Measurements from ENCODE around the gene FABP7. TPM values are rescaled to one million over a fixed set of nuclear protein-coding genes. Genes with fewer than 3 reads are reported as not detected.

The FABP7 gene
- total and polyA plus RNA-seq, 7 donors, result 3.7 to 63.6 (median 31.3) TPM

DNA sequence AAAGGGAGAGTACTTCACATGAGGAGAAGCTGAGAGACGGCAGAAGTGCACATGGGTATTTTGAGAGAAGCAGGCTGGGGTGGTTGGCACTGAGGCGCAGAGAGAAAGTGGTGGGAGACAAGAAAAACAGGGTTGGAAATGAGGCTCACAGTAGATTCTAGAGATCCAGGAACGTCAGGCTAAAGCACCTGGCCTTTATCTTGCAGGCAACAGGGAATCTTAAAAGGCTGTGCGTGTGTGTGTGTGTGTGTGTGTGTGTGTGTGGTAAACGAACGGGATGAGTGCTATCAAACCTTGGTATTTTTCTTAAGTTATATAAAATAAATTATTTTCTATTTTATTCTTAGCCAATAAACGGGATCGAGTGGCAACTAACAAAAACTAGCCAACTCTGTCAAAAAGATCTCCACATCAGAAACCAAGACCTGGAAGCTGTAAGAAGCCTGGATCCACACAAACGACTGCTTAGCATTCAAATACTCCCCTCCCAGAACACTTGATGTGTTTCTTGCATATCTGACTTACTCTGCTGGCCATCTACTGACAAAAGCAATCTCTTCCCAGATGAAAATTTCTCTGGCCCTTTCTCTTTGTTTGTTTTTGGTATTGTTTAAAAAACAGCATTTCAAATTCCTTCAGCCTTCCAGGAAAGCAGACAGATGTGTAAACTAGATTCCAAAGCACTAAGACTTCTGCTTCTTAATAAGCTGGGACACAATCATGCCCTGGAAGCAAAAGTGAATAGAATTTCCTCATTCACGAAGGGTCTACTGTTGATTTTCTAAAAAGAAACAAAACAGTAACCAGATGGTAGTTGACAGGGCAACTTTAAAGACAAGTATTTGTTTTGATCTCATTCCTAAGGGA, 44.8 kb upstream of the FABP7 start:
- H3K27me3 ChIP-seq (ENCODE audit: insufficient read depth in 3 of 3, low read length in 2 of 3), result no peaks in the 10 kb centered on the region
- H3K9me3 ChIP-seq, result no peaks in the 10 kb centered on the region
- intact Hi-C loops (cut with DNase I), result loop anchor here in 1 of 2 donors (10.0 kb wide), 1 partner anchor 580 kb away; no protein-coding TSS in a partner anchor
- H3K27ac ChIP-seq, result no peak overlapping the region
- no peaks in the 10 kb centered on the region for H3K36me3 ChIP-seq (ENCODE audit: insufficient read depth in 1 of 2, low read depth in 1 of 2)
- DNase-seq (no peak), ATAC-seq (no peak)
- H3K4me1 ChIP-seq, result peaks cover 15% of the 10 kb centered on the region
- H3K4me3 ChIP-seq, result no peak overlapping the region
- TF ChIP-seq, protein P1, sequence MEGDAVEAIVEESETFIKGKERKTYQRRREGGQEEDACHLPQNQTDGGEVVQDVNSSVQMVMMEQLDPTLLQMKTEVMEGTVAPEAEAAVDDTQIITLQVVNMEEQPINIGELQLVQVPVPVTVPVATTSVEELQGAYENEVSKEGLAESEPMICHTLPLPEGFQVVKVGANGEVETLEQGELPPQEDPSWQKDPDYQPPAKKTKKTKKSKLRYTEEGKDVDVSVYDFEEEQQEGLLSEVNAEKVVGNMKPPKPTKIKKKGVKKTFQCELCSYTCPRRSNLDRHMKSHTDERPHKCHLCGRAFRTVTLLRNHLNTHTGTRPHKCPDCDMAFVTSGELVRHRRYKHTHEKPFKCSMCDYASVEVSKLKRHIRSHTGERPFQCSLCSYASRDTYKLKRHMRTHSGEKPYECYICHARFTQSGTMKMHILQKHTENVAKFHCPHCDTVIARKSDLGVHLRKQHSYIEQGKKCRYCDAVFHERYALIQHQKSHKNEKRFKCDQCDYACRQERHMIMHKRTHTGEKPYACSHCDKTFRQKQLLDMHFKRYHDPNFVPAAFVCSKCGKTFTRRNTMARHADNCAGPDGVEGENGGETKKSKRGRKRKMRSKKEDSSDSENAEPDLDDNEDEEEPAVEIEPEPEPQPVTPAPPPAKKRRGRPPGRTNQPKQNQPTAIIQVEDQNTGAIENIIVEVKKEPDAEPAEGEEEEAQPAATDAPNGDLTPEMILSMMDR (IDR thresholded peaks at IDR 0.05), result no peak
- 51 to 55% (median 54%) methylated on average over 10 of the region's 10 CpGs for WGBS, 3 donors

GRCh38 chr6:122735582-122735981, 43.9 kb upstream of the FABP7 start:
- TF ChIP-seq, protein P1 (IDR thresholded peaks at IDR 0.05), result no peak
- intact Hi-C loops (cut with DNase I), result loop anchor here in 1 of 2 donors (10.0 kb wide), 1 partner anchor 579 kb away; no protein-coding TSS in a partner anchor

GRCh38 chr6:122736163-122736562, 43.4 kb upstream of the FABP7 start:
- 39 to 55% (median 40%) methylated on average over 4 of the region's 4 CpGs for WGBS, 3 donors
- Histone ChIP-seq H3K27me3 (ENCODE audit: insufficient read depth in 3 of 3, low read length in 2 of 3) (no peaks in the 10 kb centered on the region), H3K27ac (no peak overlapping the region), H3K9me3 (no peaks in the 10 kb centered on the region), H3K4me1 (peaks cover 13% of the 10 kb centered on the region), H3K4me3 (no peak overlapping the region), H3K36me3 (ENCODE audit: insufficient read depth in 1 of 2, low read depth in 1 of 2) (no peaks in the 10 kb centered on the region)
- DNase-seq (no peak), ATAC-seq (peak; percentile 47 to 75 (median 52))
- intact Hi-C loops (cut with DNase I), result loop anchor here in 1 of 2 donors (10.0 kb wide), 1 partner anchor 579 kb away; no protein-coding TSS in a partner anchor
- TF ChIP-seq, protein P1 (IDR thresholded peaks at IDR 0.05), result no peak

More at GRCh38 chr6:122735582-122735981, 43.9 kb upstream of the FABP7 start:
- no peaks in the 10 kb centered on the region for H3K9me3 ChIP-seq
- H3K36me3 ChIP-seq (ENCODE audit: insufficient read depth in 1 of 2, low read depth in 1 of 2), result no peaks in the 10 kb centered on the region
- H3K27ac ChIP-seq, result no peak overlapping the region
- ATAC-seq (peak in 2 of 4 donors; percentile 46 to 50), DNase-seq (no peak)
- H3K4me1 ChIP-seq, result peaks cover 14% of the 10 kb centered on the region
- WGBS, 3 donors, result 36 to 42% (median 38%) methylated on average over 4 of the region's 4 CpGs
- H3K27me3 ChIP-seq (ENCODE audit: insufficient read depth in 3 of 3, low read length in 2 of 3), result no peaks in the 10 kb centered on the region
- no peak overlapping the region for H3K4me3 ChIP-seq

GRCh38 chr6:122736616-122737015, 42.9 kb upstream of the FABP7 start:
- intact Hi-C loops (cut with DNase I), result loop anchor here in 1 of 2 donors (10.0 kb wide), 1 partner anchor 578 kb away; no protein-coding TSS in a partner anchor
- ATAC-seq, result peak in 1 of 4 donors; percentile 52
- Histone ChIP-seq H3K4me3 (no peak overlapping the region), H3K36me3 (ENCODE audit: insufficient read depth in 1 of 2, low read depth in 1 of 2) (no peaks in the 10 kb centered on the region), H3K9me3 (no peaks in the 10 kb centered on the region), H3K27me3 (ENCODE audit: insufficient read depth in 3 of 3, low read length in 2 of 3) (no peaks in the 10 kb centered on the region), H3K27ac (no peak overlapping the region), H3K4me1 (peaks cover 13% of the 10 kb centered on the region)
- TF ChIP-seq, protein P1 (IDR thresholded peaks at IDR 0.05), result no peak
- 15 to 26% (median 22%) methylated on average over 3 of the region's 3 CpGs for WGBS, 3 donors
- no peak for DNase-seq
